ENCODE measurements around the gene MBP. TPM values are rescaled to one million over a fixed set of nuclear protein-coding genes. Genes with fewer than 3 reads are reported as not detected.

The MBP gene
- total RNA-seq, 1 experiment from 2014 or later, result 31.6 TPM

- Mint-ChIP-seq H3K36me3 (ENCODE audit: insufficient read depth, unreplicated experiment) (peaks cover 18% of the 10 kb centered on the region), H3K27ac (ENCODE audit: low read depth, unreplicated experiment) (no peak overlapping the region), H3K9me3 (ENCODE audit: unreplicated experiment) (no peaks in the 10 kb centered on the region), H3K4me1 (ENCODE audit: insufficient read depth, unreplicated experiment) (peaks cover 3% of the 10 kb centered on the region), H3K27me3 (ENCODE audit: insufficient read depth, unreplicated experiment) (no peaks in the 10 kb centered on the region), H3K4me3 (ENCODE audit: unreplicated experiment) (no peak overlapping the region)
- DNase-seq (ENCODE audit: unreplicated experiment), result peak; percentile 71
- intact Hi-C loops (cut with micrococcal nuclease), result no loop called here
- POLR2A ChIA-PET, result no interaction called here
- TF ChIP-seq CTCF (IDR thresholded peaks at IDR 0.05; ENCODE audit: unreplicated experiment), result peak; percentile 44
- CTCF ChIA-PET, result no interaction called here
- no TSS peak for BruUV-seq (replicated peaks)
Measured at GRCh38 chr18:77059294-77059916, 73.2 kb downstream of the MBP start.

DNA sequence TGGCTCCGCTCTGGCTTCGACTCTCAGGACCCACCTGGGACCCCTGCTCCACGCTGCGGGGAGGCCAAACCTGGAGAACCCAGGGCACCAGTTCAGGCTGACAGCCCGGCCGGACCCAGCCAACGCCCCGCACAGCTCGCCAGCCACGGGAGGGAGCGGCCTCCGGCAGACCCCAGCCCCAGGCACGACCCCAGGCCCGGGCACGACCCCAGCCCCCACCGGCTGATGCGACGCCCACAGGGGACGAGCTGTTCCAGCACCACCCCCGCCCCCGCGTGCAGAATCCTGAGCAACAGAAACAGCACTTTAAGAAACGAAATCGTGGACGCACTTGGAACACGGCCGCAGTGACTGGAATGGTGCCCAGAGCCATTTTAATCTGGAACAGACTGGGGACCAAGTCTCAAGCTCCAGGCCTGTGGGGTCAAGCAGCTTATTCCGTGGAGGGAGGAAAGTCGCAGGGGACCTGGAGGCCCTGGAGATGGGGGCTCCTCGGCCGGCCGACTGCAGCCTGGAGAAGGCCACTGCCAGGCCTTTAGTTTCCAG lies 74.2 kb downstream of the MBP start:
- H3K4me1 Mint-ChIP-seq (ENCODE audit: insufficient read depth, unreplicated experiment), result no peaks in the 10 kb centered on the region
- CTCF ChIA-PET, result no interaction called here
- no peak for DNase-seq (ENCODE audit: unreplicated experiment)
- no peak overlapping the region for H3K4me3 Mint-ChIP-seq (ENCODE audit: unreplicated experiment)
- TF ChIP-seq CTCF (IDR thresholded peaks at IDR 0.05; ENCODE audit: unreplicated experiment), result no peak
- intact Hi-C loops (cut with micrococcal nuclease), result no loop called here
- no TSS peak for BruUV-seq (replicated peaks)
- POLR2A ChIA-PET, result no interaction called here
- no peak overlapping the region for H3K27ac Mint-ChIP-seq (ENCODE audit: low read depth, unreplicated experiment)
- no peaks in the 10 kb centered on the region for H3K27me3 Mint-ChIP-seq (ENCODE audit: insufficient read depth, unreplicated experiment)
- peaks cover 28% of the 10 kb centered on the region for H3K36me3 Mint-ChIP-seq (ENCODE audit: insufficient read depth, unreplicated experiment)
- H3K9me3 Mint-ChIP-seq (ENCODE audit: unreplicated experiment), result no peaks in the 10 kb centered on the region

- no peak overlapping the region for H3K27ac Mint-ChIP-seq (ENCODE audit: low read depth, unreplicated experiment)
- CTCF ChIA-PET, result interaction anchor here (1.4 kb wide), 1 partner anchor 155 kb away, joined by 4 read pairs; no protein-coding TSS in a partner anchor
- intact Hi-C loops (cut with micrococcal nuclease), result no loop called here
Measured at GRCh38 chr18:77057006-77057395, 75.6 kb downstream of the MBP start.

More at GRCh38 chr18:77057006-77057395, 75.6 kb downstream of the MBP start:
- no peak for DNase-seq (ENCODE audit: unreplicated experiment)
- no peak overlapping the region for H3K4me3 Mint-ChIP-seq (ENCODE audit: unreplicated experiment)
- no TSS peak for BruUV-seq (replicated peaks)
- H3K36me3 Mint-ChIP-seq (ENCODE audit: insufficient read depth, unreplicated experiment), result peaks cover 20% of the 10 kb centered on the region
- no peaks in the 10 kb centered on the region for H3K9me3 Mint-ChIP-seq (ENCODE audit: unreplicated experiment)
- no peaks in the 10 kb centered on the region for H3K27me3 Mint-ChIP-seq (ENCODE audit: insufficient read depth, unreplicated experiment)
- no peaks in the 10 kb centered on the region for H3K4me1 Mint-ChIP-seq (ENCODE audit: insufficient read depth, unreplicated experiment)
- no peak for TF ChIP-seq CTCF (IDR thresholded peaks at IDR 0.05; ENCODE audit: unreplicated experiment)
- POLR2A ChIA-PET, result interaction anchor here (0.7 kb wide), 1 partner anchor 58 kb away, joined by 3 read pairs; no protein-coding TSS in a partner anchor
